Aorta (tissue), 5 donors: ENCODE data around the gene SRRM4. TPM values are rescaled to one million over a fixed set of nuclear protein-coding genes. Genes with fewer than 3 reads are reported as not detected.

Experiments
- ATAC-seq: fragments of 200-7000 bp; cut with Tn5 transposase; one replicate; pipeline ENCODE4 v1.9.1; 2022; ENCODE audit warnings: moderate library complexity; ENCODE audit not compliant: low FRiP score
- DNase-seq, 2 donors: peaks; one replicate each; pipeline ENCODE4 v3.0.0-alpha.2; 2020
- H3K27ac ChIP-seq, 2 donors: one replicate each; pipeline ENCODE4 v1.5.1; 2013; ENCODE audit warnings: low read length in 2 of 2, mild to moderate bottlenecking in 2 of 2, moderate library complexity in 2 of 2, control low read depth in 1 of 2, inconsistent platforms in 1 of 2, low read depth in 1 of 2
- H3K27me3 ChIP-seq, 2 donors: one replicate each; pipeline ENCODE4 v1.6.1; 2013; ENCODE audit warnings: control low read depth in 1 of 2, low read length in 1 of 2, mild to moderate bottlenecking in 1 of 2, moderate library complexity in 1 of 2; ENCODE audit not compliant: insufficient read depth in 2 of 2, control insufficient read depth in 1 of 2
- H3K36me3 ChIP-seq, 2 donors: one replicate each; pipeline ENCODE4 v1.6.1; 2013; ENCODE audit warnings: control low read depth in 1 of 2, low read length in 1 of 2, mild to moderate bottlenecking in 1 of 2; ENCODE audit not compliant: insufficient read depth in 2 of 2, control insufficient read depth in 1 of 2
- H3K4me1 ChIP-seq, 2 donors: one replicate each; pipeline ENCODE4 v1.6.1; 2013; ENCODE audit warnings: low read length in 2 of 2, control low read depth in 1 of 2, mild to moderate bottlenecking in 1 of 2, moderate library complexity in 1 of 2; ENCODE audit not compliant: insufficient read depth in 2 of 2, control insufficient read depth in 1 of 2
- H3K4me3 ChIP-seq, 2 donors: one replicate each; pipeline ENCODE4 v1.5.1; 2013; ENCODE audit warnings: low read length in 2 of 2, control low read depth in 1 of 2, mild to moderate bottlenecking in 1 of 2
- H3K9me3 ChIP-seq: one replicate; pipeline ENCODE4 v1.6.1; 2013; ENCODE audit warnings: mild to moderate bottlenecking, low read length; ENCODE audit not compliant: control insufficient read depth
- WGBS, 2 donors: extraction: QIAGEN DNeasy Blood & Tissue Kit; methylation state at CpG; one replicate each; pipeline ENCODE4 v1.1.7; 2013; 5-methylcytosine and 5-hydroxymethylcytosine counted together
- intact Hi-C, 2 donors: fragments of 100-400 bp; cut with DNase I; formaldehyde crosslinking; loops; one replicate each; pipeline versions ENCODE4 v1.14.2 to v1.15.0; 2022
- polyA plus RNA-seq, 2 donors: library from polyadenylated mRNA; stranded (reverse); fragments of 200-250 nt; gene quantifications; one replicate each; pipeline ENCODE4 v1.2.3, GENCODE V29; 2013
- total RNA-seq, 2 donors: library from RNA; stranded (reverse); fragmentation: NEBNext Ultra II Directional; extraction: Animal tissue kit (Norgen Biotek cat#: 25700); gene quantifications; one replicate each; pipeline ENCODE4 v1.2.1, GENCODE V29; 2021
- donor health status: healthy with polysubstance abuse.
- donor health status: Bipolar disorder and iron deficiency.
- donor health status: DM: no; HTN: no; CAD: no.
- donor health status: DM: no; HTN: no; CAD: no.
- donor health status: DM: yes; HTN: yes; CAD: no.

The SRRM4 gene
- total and polyA plus RNA-seq, 4 donors: 0.13 to 0.88 (median 0.25) TPM

GRCh38 chr12:119171291-119171690, 189.9 kb downstream of the SRRM4 start:
- WGBS, 2 donors: 76 to 82% methylated on average over 5 of the region's 5 CpGs
- H3K27me3 ChIP-seq: no peaks in the 10 kb centered on the region
- H3K4me3 ChIP-seq: no peak overlapping the region
- no peak for ATAC-seq
- no peak for DNase-seq
- no peaks in the 10 kb centered on the region for H3K36me3 ChIP-seq
- H3K4me1 ChIP-seq: peaks cover 0 to 1% of the 10 kb centered on the region in 2 donors
- intact Hi-C loops: no loop called here
- no peaks in the 10 kb centered on the region for H3K9me3 ChIP-seq
- H3K27ac ChIP-seq: no peak overlapping the region

- WGBS, 2 donors: 67 to 78% methylated on average over 15 of the region's 15 CpGs
- ATAC-seq (no peak), DNase-seq (no peak)
- Histone ChIP-seq H3K27me3 (no peaks in the 10 kb centered on the region), H3K4me1 (peaks cover 0 to 1% of the 10 kb centered on the region in 2 donors), H3K27ac (no peak overlapping the region), H3K4me3 (no peak overlapping the region), H3K36me3 (no peaks in the 10 kb centered on the region), H3K9me3 (no peaks in the 10 kb centered on the region)
- intact Hi-C loops: no loop called here
Observed at GRCh38 chr12:119171691-119172425, 190.5 kb downstream of the SRRM4 start.

GRCh38 chr12:119175081-119175480, 193.7 kb downstream of the SRRM4 start:
- Histone ChIP-seq H3K9me3 (no peaks in the 10 kb centered on the region), H3K4me3 (no peak overlapping the region), H3K36me3 (no peaks in the 10 kb centered on the region), H3K27me3 (no peaks in the 10 kb centered on the region), H3K4me1 (no peaks in the 10 kb centered on the region), H3K27ac (peak overlapping the region in 1 of 2 donors; percentile 2)
- ATAC-seq (no peak), DNase-seq (no peak)
- 81 to 89% methylated on average over 5 of the region's 5 CpGs for WGBS, 2 donors
- intact Hi-C loops: loop anchor here in 1 of 2 donors (5.0 kb wide), 1 partner anchor 798 kb away; the partner anchor contains the start of gene SUDS3

- peak; percentile 84 for ATAC-seq
- peak; percentile 96 to 98 for DNase-seq
- no peaks in the 10 kb centered on the region for H3K36me3 ChIP-seq
- no peaks in the 10 kb centered on the region for H3K9me3 ChIP-seq
- intact Hi-C loops: loop anchor here (1.0 to 5.0 kb wide), 2 partner anchors 18 to 799 kb away; partner anchors contain the start of gene SUDS3 (in 1 of the 2)
- 4 to 5% methylated on average over 21 of the region's 21 CpGs for whole genome bisulfite sequencing, 2 donors
- no peaks in the 10 kb centered on the region for H3K27me3 ChIP-seq
- H3K4me1 ChIP-seq: no peaks in the 10 kb centered on the region
- peak overlapping the region; percentile 42 to 69 for H3K4me3 ChIP-seq
- peak overlapping the region; percentile 98 to 100 for H3K27ac ChIP-seq
Observed at GRCh38 chr12:119176267-119177055, 195.1 kb downstream of the SRRM4 start.

- 20 to 22% methylated on average over 4 of the region's 4 CpGs for WGBS, 2 donors
- intact Hi-C loops: loop anchor here in 1 of 2 donors (5.0 kb wide), 1 partner anchor 800 kb away; the partner anchor contains the start of gene SUDS3
- Histone ChIP-seq H3K27me3 (no peaks in the 10 kb centered on the region), H3K4me1 (no peaks in the 10 kb centered on the region), H3K4me3 (no peak overlapping the region), H3K36me3 (no peaks in the 10 kb centered on the region), H3K27ac (peak overlapping the region; percentile 98 to 100), H3K9me3 (no peaks in the 10 kb centered on the region)
- no peak for ATAC-seq
- no peak for DNase-seq
Observed at GRCh38 chr12:119177056-119177325, 195.7 kb downstream of the SRRM4 start.

- Histone ChIP-seq H3K4me3 (no peak overlapping the region), H3K4me1 (no peaks in the 10 kb centered on the region), H3K27me3 (no peaks in the 10 kb centered on the region), H3K9me3 (no peaks in the 10 kb centered on the region), H3K36me3 (no peaks in the 10 kb centered on the region), H3K27ac (peak overlapping the region; percentile 91 to 100)
- no peak for ATAC-seq
- DNase-seq: no peak
- WGBS, 2 donors: 86% methylated on average over 15 of the region's 15 CpGs
- intact Hi-C loops: loop anchor here in 1 of 2 donors (2.0 to 5.0 kb wide), 2 partner anchors 21 to 801 kb away; partner anchors contain the start of gene SUDS3
Observed at GRCh38 chr12:119177724-119178380, 196.5 kb downstream of the SRRM4 start.

- peak; percentile 97 to 98 for DNase-seq
- Histone ChIP-seq H3K27ac (peak within 1 kb of the TSS; percentile 91 to 100), H3K9me3 (no peaks in the 10 kb centered on the region), H3K4me1 (no peaks in the 10 kb centered on the region), H3K27me3 (no peaks in the 10 kb centered on the region), H3K36me3 (no peaks in the 10 kb centered on the region), H3K4me3 (peak within 1 kb of the TSS; percentile 87 to 95)
- peak; percentile 92 for ATAC-seq
- intact Hi-C loops: loop anchor here in 1 of 2 donors (2.0 to 5.0 kb wide), 2 partner anchors 22 to 801 kb away; partner anchors contain the start of gene SUDS3
- WGBS, 2 donors: 0 to 1% methylated on average over 33 of the region's 33 CpGs
Observed at GRCh38 chr12:119178544-119179334, 197.4 kb downstream of the SRRM4 start, which contains the start of gene HSPB8. Gene HSPB8, plus strand, starts transcription at chr12:119178931. Its CDS starts 382 bp downstream, at chr12:119179313.
